Activated CD4-positive, CD25-positive, alpha-beta regulatory T cell (primary cell): ENCODE measurements around the gene PDE4D.
"Not testable (repeated sequence)": the region's sequence is repeated elsewhere in the genome, so short reads cannot be mapped to it uniquely, and the experiment has no call there.

ENCODE experiments used
- DNase-seq, 4 experiments: peaks; one replicate each; lab custom pipeline; 2025; lab: John Stamatoyannopoulos, UW

The PDE4D gene

GRCh38 chr5:59069438-59070079 is 824.0 kb downstream of the PDE4D start:
- no peak for DNase-seq

DNA sequence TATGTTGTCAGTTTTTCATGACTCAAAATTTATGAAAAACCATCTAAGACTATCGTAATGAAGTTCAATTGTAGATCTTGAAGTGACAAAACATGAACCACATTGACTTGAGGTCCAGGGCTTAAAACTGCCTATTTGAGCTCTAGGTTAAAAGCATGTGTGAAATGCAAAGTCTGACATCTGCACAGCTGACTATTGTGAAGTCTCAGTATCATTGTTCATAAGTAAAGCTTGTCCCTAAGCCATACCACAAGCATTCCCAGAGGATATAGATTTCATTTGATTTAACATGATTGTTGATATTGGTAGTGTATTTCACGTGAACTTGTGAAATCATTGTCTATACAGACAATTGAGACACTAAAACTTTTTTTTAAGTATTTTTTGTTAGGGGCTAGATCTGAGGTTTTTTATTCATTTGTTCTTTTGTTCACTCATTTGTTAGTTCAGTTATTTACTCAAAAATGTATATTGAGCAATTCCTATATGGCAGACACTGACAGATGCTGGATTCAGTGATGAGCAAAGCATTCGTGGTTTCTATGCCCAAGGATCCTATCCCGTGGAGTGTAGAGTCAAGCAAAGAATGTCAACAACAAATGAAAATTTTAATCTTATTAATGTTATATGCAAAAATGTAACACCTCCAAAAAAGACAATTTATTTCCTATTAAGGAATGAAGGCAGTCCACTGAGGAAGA is 825.4 kb downstream of the PDE4D start:
- no peak for DNase-seq

- no peak for DNase-seq
Measured at GRCh38 chr5:59066367-59067163, 827.0 kb downstream of the PDE4D start.

- DNase-seq, result no peak
Measured at GRCh38 chr5:59065554-59065953, 828.0 kb downstream of the PDE4D start.

- DNase-seq, result no peak
Measured at GRCh38 chr5:59064293-59064692, 829.2 kb downstream of the PDE4D start.

GRCh38 chr5:59062986-59063683 is 830.4 kb downstream of the PDE4D start:
- DNase-seq, result no peak

GRCh38 chr5:59061377-59061776 is 832.1 kb downstream of the PDE4D start:
- DNase-seq, result no peak

DNA sequence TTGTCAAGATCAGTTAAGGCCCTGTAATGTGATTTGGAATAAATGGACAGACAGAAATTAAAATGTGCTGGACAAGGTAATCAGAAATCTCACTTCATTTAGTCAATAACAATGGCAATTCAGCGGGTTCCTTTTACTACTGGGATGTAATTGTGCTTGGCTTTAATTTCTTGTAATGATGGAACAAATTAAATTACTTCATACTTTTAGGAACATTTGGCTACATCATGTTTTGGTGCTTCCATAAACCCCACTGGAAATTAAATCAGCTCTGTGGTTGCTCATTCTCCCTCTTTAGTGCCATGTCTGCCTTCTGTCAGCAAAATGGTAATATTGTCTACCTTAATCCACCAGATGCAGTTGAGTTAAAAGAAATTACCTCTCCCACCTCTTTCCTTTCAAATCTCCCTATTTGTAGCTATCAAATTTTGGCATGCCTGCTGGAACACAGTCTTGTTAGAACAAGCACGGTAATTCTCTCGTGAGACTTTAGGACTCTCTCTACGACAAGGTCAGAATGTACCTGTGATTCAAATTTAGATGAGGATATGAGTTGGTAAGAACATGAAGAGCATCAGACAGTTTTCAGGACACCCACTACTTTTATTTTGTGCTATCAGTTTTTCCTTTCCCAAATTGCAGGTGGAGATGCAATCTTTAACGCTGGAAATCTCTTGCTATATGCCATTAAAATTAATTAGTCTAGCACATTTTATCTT is 834.4 kb downstream of the PDE4D start:
- no peak for DNase-seq

DNA sequence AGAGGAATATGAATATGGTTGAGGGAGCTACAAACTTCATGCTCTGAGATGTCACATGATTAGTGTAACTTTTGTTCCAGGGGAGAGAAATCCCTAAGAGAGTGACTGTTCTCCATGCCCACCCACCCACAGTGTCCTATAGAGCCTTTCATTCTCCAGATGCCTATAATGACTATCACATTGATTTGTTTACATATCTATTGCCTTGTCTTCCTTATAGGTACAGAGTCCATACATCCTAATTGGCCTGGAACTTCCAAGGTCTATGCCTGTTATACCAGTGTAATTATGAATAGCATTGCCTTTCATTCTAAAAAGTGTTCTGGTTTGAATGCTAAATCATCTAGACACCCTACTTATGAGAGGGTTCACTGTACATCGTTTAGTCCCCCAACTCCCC is 835.3 kb downstream of the PDE4D start:
- no peak for DNase-seq

DNA sequence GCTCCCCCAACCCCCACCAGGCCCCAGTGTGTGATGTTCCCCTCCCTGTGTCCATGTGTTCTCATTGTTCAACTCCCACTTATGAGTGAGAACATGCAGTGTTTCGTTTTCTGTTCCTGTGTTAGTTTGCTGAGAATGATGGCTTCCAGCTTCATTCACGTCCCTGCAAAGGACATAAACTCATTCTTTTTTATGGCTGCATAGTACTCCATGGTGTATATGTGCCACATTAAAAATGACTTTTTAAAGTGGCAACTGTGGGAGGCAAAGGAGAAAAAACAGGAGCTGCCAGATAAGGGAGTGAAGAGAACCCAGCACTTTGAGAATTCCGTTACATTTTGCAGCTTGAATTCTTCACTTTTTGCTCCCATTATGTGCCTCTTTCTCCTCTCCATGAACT is 836.9 kb downstream of the PDE4D start:
- not testable (repeated sequence) for DNase-seq

DNA sequence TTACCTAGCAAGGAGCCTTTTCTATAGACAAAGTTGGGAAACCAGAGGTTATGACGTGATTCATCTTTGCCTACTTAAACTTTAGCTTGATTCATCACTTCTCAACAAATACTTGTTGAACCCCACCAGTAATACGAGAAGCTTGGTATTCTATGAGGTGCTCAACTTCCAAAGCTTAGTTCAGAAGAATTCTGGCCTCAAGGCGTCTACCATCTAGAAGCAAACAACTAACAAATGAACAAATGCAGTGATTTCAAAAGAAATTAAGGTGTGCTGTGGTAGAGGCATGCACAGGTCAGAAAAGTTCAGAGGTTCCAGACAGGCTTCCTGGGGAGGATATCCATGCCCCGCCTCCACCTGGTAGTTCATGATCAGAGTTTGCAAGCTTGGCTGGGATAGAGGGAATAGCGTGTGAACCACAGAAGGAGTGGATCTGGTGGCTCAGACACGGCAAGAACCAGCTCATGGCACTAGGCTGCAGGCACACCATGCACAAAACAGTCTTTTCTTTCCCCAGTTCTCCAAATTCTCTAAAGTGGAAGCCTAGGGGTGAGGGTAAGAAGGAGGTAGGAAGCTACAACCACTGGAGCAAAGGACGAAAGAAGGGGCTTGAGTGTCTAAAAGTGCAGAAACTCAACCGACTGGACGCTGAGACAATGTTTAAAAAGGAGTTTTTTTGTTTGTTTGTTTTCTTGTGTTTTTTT is 837.6 kb downstream of the PDE4D start:
- no peak for DNase-seq

DNA sequence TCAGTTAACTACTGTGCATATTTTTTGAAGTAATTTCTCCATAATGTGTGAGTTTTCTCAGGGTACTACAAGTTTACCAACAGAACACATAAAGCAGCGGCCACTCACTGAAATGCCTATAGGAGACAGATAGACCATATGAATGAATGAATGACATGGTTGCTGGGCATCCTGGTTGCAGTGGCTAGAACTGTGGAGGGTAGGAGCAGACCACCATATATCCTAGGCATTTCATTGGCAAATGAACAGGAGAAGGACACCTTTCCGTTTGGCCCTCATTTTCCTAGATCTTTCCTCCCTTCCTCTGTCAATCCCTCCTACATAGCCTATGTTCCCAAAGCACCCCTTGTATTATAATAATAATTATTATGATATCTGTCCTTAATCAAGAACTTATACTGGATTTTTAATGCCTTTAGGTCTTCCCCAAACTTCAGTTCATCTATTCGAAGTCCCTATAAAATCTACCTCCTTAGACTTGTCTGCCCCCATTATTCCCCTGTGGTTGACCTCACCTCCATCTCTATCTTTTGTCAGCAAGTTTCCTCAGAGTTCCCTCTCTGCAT is 838.5 kb downstream of the PDE4D start:
- no peak for DNase-seq

- DNase-seq, result no peak
Measured at GRCh38 chr5:59051951-59052350, 841.6 kb downstream of the PDE4D start.

DNA sequence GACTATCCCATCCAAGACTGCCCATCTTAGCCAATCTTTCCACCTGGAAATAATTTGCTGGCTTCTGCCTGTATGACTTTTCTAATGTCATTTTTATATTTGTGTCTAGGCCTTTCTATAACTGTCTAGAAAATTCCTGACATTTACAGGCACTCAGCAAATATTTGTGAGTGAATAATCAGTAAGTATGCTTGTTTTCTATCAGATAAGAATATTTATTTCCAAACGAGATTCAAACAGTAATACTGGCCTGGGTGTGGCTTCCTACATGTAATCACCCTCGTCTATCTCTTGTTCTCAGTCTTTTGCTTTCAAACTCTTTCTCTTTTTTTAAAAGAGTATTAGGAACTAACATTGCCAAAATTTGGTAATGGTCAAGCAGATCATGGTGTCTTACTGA is 844.4 kb downstream of the PDE4D start:
- no peak for DNase-seq

DNA sequence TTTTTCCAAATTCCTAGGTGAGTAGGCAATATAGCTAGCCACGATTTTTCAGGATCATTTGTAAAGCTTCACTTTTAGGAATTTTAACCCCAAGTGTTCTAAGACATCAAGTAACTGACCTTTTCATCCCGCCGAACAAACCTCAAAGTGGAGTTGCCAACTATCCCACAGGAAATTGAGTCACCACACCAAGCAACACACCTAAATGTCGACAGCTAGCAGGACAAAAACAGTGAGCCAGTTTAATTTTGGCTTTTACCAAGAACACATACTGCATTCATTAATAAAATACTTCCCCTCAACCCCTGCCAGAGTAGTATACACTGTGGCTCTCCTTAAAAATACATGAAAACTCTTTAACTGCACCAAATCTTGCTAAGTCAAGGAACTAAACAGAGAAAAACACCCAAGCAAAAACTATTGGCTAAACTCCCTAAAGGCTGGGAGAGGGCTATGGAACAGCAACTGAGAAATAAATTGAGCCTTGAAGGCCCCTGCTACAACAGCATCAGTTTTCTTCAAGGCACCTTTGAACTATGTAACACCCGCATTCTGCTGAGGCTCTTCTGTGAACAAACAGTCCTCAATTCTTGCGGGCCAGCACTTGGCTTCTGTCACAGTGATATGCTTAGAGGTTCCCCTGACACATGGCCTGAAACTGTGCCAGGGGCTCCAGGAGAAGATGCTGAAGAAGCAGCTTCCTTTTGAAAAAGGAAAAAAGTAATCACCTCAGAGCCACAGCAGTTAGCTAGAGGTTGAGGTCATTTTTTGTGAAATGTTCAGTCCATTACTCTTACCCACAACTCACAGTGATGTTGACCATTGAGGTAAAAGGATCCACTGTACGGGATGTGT is 851.1 kb downstream of the PDE4D start:
- DNase-seq, result no peak

- no peak for DNase-seq
Measured at GRCh38 chr5:59041355-59041754, 852.2 kb downstream of the PDE4D start.

DNA sequence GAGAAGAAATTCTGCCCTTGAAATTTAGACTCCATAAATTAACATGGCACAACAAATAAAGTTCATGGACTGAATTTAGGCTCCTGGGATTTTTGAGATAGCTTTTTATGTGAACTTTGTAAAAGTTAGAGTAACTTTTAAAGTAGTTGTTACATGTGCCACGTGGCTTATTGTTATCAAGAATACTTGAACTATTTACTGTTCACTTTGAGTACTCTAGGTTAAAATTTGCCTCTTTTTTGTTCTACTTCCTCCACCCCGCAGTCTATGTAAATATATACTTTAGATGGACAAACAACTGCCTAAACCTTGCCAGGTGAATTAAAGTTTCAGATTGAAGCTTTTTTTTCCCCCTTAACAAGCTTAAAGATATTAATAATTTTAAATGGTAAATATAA is 852.7 kb downstream of the PDE4D start:
- no peak for DNase-seq

GRCh38 chr5:59040024-59040803 is 853.3 kb downstream of the PDE4D start:
- DNase-seq, result no peak
